OCI-LY3 (cell line): ENCODE measurements around the gene ACTL10.

Experiments used
- EZH2phosphoT487 ChIP-seq: fragments of 200-600 bp; shearing (Covaris generic); IDR thresholded peaks from 2 replicates; pipeline ENCODE4 v1.6.1; 2018; ENCODE audit warnings: antibody characterized with exemption, mixed run types, low read depth
- TF ChIP-seq, protein P1 (sequence below): fragments of 200-600, 300-600 bp; sonication (generic); IDR thresholded peaks from 2 replicates; pipeline ENCODE4 v1.5.1; 2014; ENCODE audit warnings: antibody characterized with exemption, low read length, low read depth

DNA sequence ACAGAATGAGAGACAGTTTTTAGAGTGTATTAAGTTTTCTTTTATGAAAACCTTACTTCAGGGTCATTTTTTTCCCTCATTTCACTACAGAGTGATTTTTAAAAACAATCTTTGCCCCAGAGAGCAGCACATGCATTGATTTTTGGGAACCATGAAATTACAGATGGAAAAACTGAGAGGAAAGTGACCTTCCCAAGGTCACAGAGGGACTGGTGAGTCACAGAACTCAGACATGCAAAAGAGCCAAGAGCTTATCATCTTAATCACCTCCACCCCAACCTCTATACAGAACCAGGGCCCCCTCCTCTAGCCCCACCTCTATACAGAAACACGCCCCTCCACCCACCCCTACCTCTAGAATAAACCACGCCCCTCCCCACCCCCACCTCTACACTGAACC is 42.7 kb downstream of the ACTL10 start:
- TF ChIP-seq, protein P1, sequence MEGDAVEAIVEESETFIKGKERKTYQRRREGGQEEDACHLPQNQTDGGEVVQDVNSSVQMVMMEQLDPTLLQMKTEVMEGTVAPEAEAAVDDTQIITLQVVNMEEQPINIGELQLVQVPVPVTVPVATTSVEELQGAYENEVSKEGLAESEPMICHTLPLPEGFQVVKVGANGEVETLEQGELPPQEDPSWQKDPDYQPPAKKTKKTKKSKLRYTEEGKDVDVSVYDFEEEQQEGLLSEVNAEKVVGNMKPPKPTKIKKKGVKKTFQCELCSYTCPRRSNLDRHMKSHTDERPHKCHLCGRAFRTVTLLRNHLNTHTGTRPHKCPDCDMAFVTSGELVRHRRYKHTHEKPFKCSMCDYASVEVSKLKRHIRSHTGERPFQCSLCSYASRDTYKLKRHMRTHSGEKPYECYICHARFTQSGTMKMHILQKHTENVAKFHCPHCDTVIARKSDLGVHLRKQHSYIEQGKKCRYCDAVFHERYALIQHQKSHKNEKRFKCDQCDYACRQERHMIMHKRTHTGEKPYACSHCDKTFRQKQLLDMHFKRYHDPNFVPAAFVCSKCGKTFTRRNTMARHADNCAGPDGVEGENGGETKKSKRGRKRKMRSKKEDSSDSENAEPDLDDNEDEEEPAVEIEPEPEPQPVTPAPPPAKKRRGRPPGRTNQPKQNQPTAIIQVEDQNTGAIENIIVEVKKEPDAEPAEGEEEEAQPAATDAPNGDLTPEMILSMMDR = no peak
- no peak for TF ChIP-seq EZH2phosphoT487
